HepG2 (cell line): Measurements from ENCODE around the gene PLEKHG7. TPM values are rescaled to one million over a fixed set of nuclear protein-coding genes. Genes with fewer than 3 reads are reported as not detected.

Source experiments
- ATAC-seq: fragments of 200-7000 bp; cut with Tn5 transposase; 3 replicates; pipeline ENCODE4 v1.9.1; 2020; ENCODE audit warnings: mild to moderate bottlenecking, moderate library complexity
- BruUV-seq: library from RNA; stranded (reverse); fragments of 400-500 nt; replicated peaks from 2 replicates; lab custom pipeline; 2021; lab: Mats Ljungman, UMichigan
- CTCF ChIA-PET: fragments of 300-600 bp; formaldehyde crosslinking; extraction: SDS; loops from one replicate; lab custom pipeline; 2021; ENCODE audit warnings: low total read pairs, inconsistent platforms, low intra/inter-chr PET ratio; lab: Yijun Ruan, JAX
- POLR2A ChIA-PET: fragments of 350-600 bp; sonication (Branson Sonifier 250); formaldehyde crosslinking; loops from one replicate; lab custom pipeline; 2020; ENCODE audit warnings: antibody characterized with exemption, inconsistent platforms; lab: Yijun Ruan, JAX
- DNase-seq: peaks from one replicate; pipeline ENCODE4 v3.0.0-alpha.2; 2015; ENCODE audit warnings: low spot score
- FAIRE-seq: peaks from 3 replicates; lab custom pipeline; 2011; peaks lifted over from hg19 to GRCh38; lab: Jason Lieb, UNC
- H2AFZ ChIP-seq: one replicate; pipeline ENCODE4 v1.6.1; 2011; ENCODE audit warnings: low read length, inconsistent platforms
- H3K27ac ChIP-seq: fragments of 300-600 bp; 3 replicates; pipeline ENCODE4 v1.8.0; 2011; ENCODE audit warnings: mixed run types, mild to moderate bottlenecking, mixed read lengths, low read length, inconsistent platforms; ENCODE audit not compliant: insufficient read depth; ENCODE audit errors: extremely low read length
- H3K27me3 ChIP-seq, 2 experiments: fragments of 200-600 bp in 1 of 2; 2 replicates in 1 of 2; 3 replicates in 1 of 2; pipeline versions ENCODE4 v1.6.0 to v1.8.0; 2011; ENCODE audit warnings: low read length in 2 of 2, mild to moderate bottlenecking in 2 of 2, moderate library complexity in 2 of 2, inconsistent platforms in 1 of 2; ENCODE audit not compliant: insufficient read depth in 2 of 2, control insufficient read depth in 1 of 2
- H3K36me3 ChIP-seq, 2 experiments: fragments of 200-600 bp in 1 of 2; replicated peaks in 1 of 2; 2 replicates in 1 of 2; 3 replicates in 1 of 2; pipeline versions ENCODE4 v1.5.1 to v1.8.0; 2011; ENCODE audit warnings: low read length in 2 of 2, inconsistent platforms in 1 of 2; ENCODE audit not compliant: insufficient read depth in 2 of 2, control insufficient read depth in 1 of 2
- H3K4me1 ChIP-seq: 2 replicates; pipeline ENCODE4 v1.5.1; 2012; ENCODE audit warnings: low read length, inconsistent platforms; ENCODE audit not compliant: insufficient read depth
- H3K4me2 ChIP-seq: 2 replicates; pipeline ENCODE4 v1.6.0; 2011; ENCODE audit warnings: low read depth, low read length, inconsistent platforms
- H3K4me3 ChIP-seq, 3 experiments: fragments of 200-600 bp in 1 of 3; sonication (generic), shearing (Covaris generic) in 1 of 3; replicated peaks in 1 of 3; 2 replicates each; pipeline ENCODE4 v1.5.1; 2011 to 2016; ENCODE audit warnings: low read length in 3 of 3, inconsistent platforms in 2 of 3, low read depth in 2 of 3, mild to moderate bottlenecking in 2 of 3, control low read depth in 1 of 3, mixed read lengths in 1 of 3; ENCODE audit not compliant: insufficient read depth in 1 of 3
- H3K79me2 ChIP-seq: one replicate; pipeline ENCODE4 v1.6.1; 2011; ENCODE audit warnings: low read length, inconsistent platforms; ENCODE audit not compliant: insufficient read depth
- H3K9ac ChIP-seq: 2 replicates; pipeline ENCODE4 v1.6.0; 2011; ENCODE audit warnings: mild to moderate bottlenecking, low read depth, low read length, inconsistent platforms; ENCODE audit not compliant: insufficient read depth
- H3K9me3 ChIP-seq: 2 replicates; pipeline ENCODE4 v1.5.1; 2012; ENCODE audit warnings: mild to moderate bottlenecking, low read length
- H4K20me1 ChIP-seq: 2 replicates; pipeline ENCODE4 v1.6.0; 2011; ENCODE audit warnings: inconsistent platforms, mild to moderate bottlenecking, low read length, moderate library complexity; ENCODE audit not compliant: insufficient read depth
- TBL1XR1 ChIP-seq: fragments of 150-350 bp; IDR thresholded peaks from 2 replicates; pipeline ENCODE4 v1.6.1; 2014; ENCODE audit warnings: borderline replicate concordance, low read length; ENCODE audit not compliant: partially characterized antibody
- ZMYM3 ChIP-seq: sonication (generic); formaldehyde crosslinking; IDR thresholded peaks from 2 replicates; pipeline ENCODE4 v1.5.1; 2020; ENCODE audit warnings: mild to moderate bottlenecking, missing genetic modification reagents
- ZNF343 ChIP-seq: sonication (generic); formaldehyde crosslinking; IDR thresholded peaks from 2 replicates; pipeline ENCODE4 v1.4.0; 2020; ENCODE audit warnings: mild to moderate bottlenecking, missing genetic modification reagents
- ZNF446 ChIP-seq: sonication (generic); formaldehyde crosslinking; IDR thresholded peaks from 2 replicates; pipeline ENCODE4 v1.5.0; 2020; ENCODE audit warnings: mild to moderate bottlenecking, missing genetic modification reagents
- WGBS: methylation state at CpG from one replicate; pipeline ENCODE4 v1.1.6; 2017; ENCODE audit warnings: low lambda C conversion rate; 5-methylcytosine and 5-hydroxymethylcytosine counted together
- in situ Hi-C: cut with HindIII; loops from 2 replicates; pipeline ENCODE4 v1.10.0; 2017; ENCODE audit warnings: low pct_unique_long_range_greater_than_20kb; ENCODE audit not compliant: extremely low pct_ligation_motif_present
- intact Hi-C: fragments of 100-400 bp; cut with micrococcal nuclease; formaldehyde crosslinking; loops from one replicate; pipeline ENCODE4 v1.10.0; 2022; ENCODE audit not compliant: unreplicated experiment
- polyA plus RNA-seq, 8 experiments: library from polyadenylated mRNA; depleted of rRNA in 3 of 8; stranded (reverse) in 7 of 8; unstranded in 1 of 8; fragments of >200 nt; fragmentation: Illumina TruSeq in 4 of 8; extraction: Trizol in 4 of 8; gene quantifications; 2 replicates each; pipeline versions ENCODE4 v1.2.1 to v1.2.3, GENCODE V29; 2011 to 2016; ENCODE audit warnings: low read depth in 4 of 8, missing spikeins in 1 of 8, mixed read lengths in 1 of 8; ENCODE audit not compliant: insufficient read depth in 1 of 8
- total RNA-seq, 5 experiments: library from RNA; depleted of rRNA; stranded (reverse); fragments of >200 nt; fragmentation: Illumina TruSeq; extraction: Trizol; gene quantifications; 2 replicates each; pipeline ENCODE4 v1.2.3, GENCODE V29; 2016; ENCODE audit warnings: low read depth in 1 of 5
- TF ChIP-seq, protein P1 (sequence below): sonication (generic); formaldehyde crosslinking; IDR thresholded peaks from 2 replicates; pipeline ENCODE4 v1.8.0; 2022; ENCODE audit warnings: mild to moderate bottlenecking, missing genetic modification reagents

Gene PLEKHG7
- total and polyA plus RNA-seq, 2 of the 13 experiments (the other 11 are each of a cell fraction or from before 2014, with no cell fraction given), result not detected

DNA sequence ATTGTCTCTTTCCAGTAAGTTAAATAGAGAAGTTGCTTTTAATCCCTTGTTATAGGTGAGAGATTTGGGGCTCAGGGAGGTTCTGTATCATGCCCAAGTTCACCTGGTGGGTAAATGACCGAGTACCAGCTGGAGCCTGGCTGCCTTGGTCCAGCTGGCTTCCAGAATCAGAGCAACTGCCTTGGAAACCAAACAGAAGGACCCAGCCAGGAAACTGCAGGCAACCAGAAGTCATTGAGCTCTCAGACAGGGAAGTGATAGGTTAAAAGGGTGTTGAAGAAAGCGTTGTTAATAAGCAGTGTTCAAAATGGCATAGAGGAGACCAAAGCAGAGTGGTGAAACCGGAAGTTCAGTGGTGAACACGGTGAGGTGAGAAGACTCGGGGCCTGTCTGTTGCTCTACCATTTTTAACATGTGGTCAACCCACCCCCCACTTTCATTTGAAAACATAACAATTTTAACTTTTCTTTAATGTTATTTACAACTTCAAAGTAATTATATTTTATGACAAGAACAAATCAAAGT, 54.9 kb downstream of the PLEKHG7 start:
- ATAC-seq (no peak), FAIRE-seq (no peak), DNase-seq (no peak)
- Histone ChIP-seq H3K9ac (no peak overlapping the region), H3K36me3 (no peaks in the 10 kb centered on the region), H3K4me3 (no peak overlapping the region), H4K20me1 (no peaks in the 10 kb centered on the region), H3K4me1 (no peaks in the 10 kb centered on the region), H3K9me3 (no peaks in the 10 kb centered on the region), H3K27me3 (peaks cover 0 to 14% of the 10 kb centered on the region in 2 experiments; a peak in 1 of 5 replicates), H3K79me2 (no peaks in the 10 kb centered on the region), H3K4me2 (no peak overlapping the region), H3K27ac (no peak overlapping the region), H2AFZ (no peak overlapping the region)
- 20% methylated on average over 5 of the region's 5 CpGs for WGBS
- intact Hi-C loops (no loop called here), in situ Hi-C loops (no loop called here)
- CTCF ChIA-PET, result no interaction called here
- POLR2A ChIA-PET, result no interaction called here
- BruUV-seq, result no TSS peak
- TF ChIP-seq ZNF343 (CRISPR knock-in tag) (no peak), ZMYM3 (CRISPR knock-in tag) (no peak)

- BruUV-seq, result no TSS peak
- Histone ChIP-seq H3K9me3 (no peaks in the 10 kb centered on the region), H3K79me2 (no peaks in the 10 kb centered on the region), H3K27me3 (0 out of 5 replicates have a peak, but pooled peaks cover 0 to 8% of the 10 kb centered on the region in 2 experiments), H3K4me2 (no peak overlapping the region), H3K4me3 (no peak overlapping the region), H3K27ac (no peak overlapping the region), H3K9ac (no peak overlapping the region), H3K36me3 (no peaks in the 10 kb centered on the region), H4K20me1 (no peaks in the 10 kb centered on the region), H2AFZ (no peak overlapping the region), H3K4me1 (no peaks in the 10 kb centered on the region)
- intact Hi-C loops (no loop called here), in situ Hi-C loops (no loop called here)
- ChIA-PET CTCF (no interaction called here), POLR2A (no interaction called here)
- WGBS, result 25% methylated on average over 2 of the region's 3 CpGs
- TF ChIP-seq, protein P1, sequence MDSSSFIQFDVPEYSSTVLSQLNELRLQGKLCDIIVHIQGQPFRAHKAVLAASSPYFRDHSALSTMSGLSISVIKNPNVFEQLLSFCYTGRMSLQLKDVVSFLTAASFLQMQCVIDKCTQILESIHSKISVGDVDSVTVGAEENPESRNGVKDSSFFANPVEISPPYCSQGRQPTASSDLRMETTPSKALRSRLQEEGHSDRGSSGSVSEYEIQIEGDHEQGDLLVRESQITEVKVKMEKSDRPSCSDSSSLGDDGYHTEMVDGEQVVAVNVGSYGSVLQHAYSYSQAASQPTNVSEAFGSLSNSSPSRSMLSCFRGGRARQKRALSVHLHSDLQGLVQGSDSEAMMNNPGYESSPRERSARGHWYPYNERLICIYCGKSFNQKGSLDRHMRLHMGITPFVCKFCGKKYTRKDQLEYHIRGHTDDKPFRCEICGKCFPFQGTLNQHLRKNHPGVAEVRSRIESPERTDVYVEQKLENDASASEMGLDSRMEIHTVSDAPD (CRISPR knock-in tag), result no peak
- TF ChIP-seq ZNF446 (CRISPR knock-in tag) (no peak), TBL1XR1 (no peak)
- no peak; the same call in 2 of the 3 replicates for ATAC-seq
- no peak for DNase-seq
- no peak for FAIRE-seq
These were observed 57.0 kb downstream of the PLEKHG7 start for GRCh38 chr12:92759634-92760268.
